Measurements from ENCODE around the gene SF3B1.
"Not testable (repeated sequence)": the region's sequence is repeated elsewhere in the genome, so short reads cannot be mapped to it uniquely, and the experiment has no call there.

SF3B1 gene

DNA sequence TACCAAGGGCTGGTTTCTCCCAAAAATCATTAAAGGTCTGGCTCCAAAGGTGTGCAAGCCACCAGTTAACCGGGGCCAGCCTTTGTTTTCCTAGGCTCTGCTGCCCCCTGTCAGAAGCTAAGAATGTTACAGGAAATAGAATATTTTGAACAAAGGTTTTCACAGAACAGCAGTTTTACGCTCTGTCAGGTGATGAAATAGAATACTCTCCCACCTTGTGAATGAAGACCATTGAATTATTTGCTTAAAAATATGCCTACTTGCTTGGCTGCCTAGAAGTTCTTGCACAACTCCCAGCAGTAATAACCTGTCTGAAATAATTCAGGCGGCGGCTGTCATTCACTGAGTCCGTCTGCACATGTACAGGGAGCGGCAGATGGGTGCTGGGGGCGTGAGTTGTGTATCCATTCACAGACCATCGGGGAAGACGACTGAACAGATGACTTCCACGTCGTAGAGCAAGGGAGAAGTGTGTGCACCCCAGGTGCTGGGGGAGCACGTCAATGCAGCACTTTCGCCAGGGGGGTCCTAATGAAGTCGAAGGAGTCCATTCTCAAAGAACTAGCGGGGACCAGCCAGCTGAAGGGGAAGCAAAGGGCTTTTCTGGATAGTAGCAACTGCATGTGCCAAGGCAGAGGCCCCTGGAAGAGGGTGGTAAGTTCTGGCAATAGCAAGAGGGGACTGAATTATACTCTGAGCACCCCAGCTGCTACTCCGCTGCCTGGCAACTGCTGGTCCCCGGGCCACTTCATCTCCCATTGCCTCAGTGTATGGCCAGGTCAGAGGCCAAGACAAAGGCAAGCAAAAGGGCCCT, 56.1 kb downstream of the SF3B1 start:
- H3K4me3 Mint-ChIP-seq, result no peak overlapping the region
- DNase-seq, result peak; percentile 68
- no peaks in the 10 kb centered on the region for H3K27me3 Mint-ChIP-seq
- H3K4me1 Mint-ChIP-seq (ENCODE audit: low read depth), result peaks cover 24% of the 10 kb centered on the region
- no peak overlapping the region for H3K27ac Mint-ChIP-seq
- no peaks in the 10 kb centered on the region for H3K36me3 Mint-ChIP-seq (ENCODE audit: low read depth)
- H3K9me3 Mint-ChIP-seq, result no peaks in the 10 kb centered on the region

DNA sequence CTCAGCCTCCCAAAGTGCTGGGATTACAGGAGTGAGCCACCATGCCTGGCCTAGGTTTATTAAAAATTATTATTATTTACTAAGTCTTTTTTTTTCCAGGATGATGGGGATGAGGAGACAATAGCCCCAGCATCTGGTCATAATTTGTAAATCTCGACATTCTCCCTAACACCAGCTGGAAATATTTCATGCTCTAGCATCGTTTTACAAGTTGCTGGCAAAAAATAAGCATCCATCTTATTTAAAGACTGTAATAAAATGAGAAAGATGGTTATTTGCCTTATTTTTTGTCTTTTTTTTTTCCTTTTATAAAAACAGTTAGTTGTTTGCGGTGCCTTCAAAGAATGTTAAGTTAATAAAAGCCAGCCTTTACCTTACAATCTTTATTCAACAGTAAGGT, 56.7 kb downstream of the SF3B1 start:
- DNase-seq, result no peak
- no peak overlapping the region for H3K27ac Mint-ChIP-seq
- no peaks in the 10 kb centered on the region for H3K27me3 Mint-ChIP-seq
- no peaks in the 10 kb centered on the region for H3K36me3 Mint-ChIP-seq (ENCODE audit: low read depth)
- H3K4me1 Mint-ChIP-seq (ENCODE audit: low read depth), result peaks cover 24% of the 10 kb centered on the region
- no peak overlapping the region for H3K4me3 Mint-ChIP-seq
- H3K9me3 Mint-ChIP-seq, result no peaks in the 10 kb centered on the region

DNA sequence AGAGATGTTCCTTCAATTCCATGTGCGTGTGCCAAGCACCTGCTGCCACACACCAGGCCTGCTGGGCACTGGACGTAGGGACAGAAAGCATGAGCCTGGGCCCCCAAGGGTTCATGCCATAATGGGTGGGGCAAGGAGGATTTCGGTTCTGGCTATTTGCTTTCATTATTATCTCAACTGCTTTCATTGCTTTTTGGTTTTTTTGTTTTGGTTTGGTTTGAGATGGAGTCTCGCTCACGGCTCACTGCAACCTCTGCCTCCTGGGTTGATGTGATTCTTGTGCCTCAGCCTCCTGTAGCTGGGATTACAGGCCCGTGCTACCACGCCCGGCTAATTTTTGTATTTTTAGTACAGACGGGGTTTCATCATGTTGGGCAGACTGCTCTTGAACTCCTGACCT, 57.2 kb downstream of the SF3B1 start:
- Mint-ChIP-seq H3K36me3 (ENCODE audit: low read depth) (no peaks in the 10 kb centered on the region), H3K4me1 (ENCODE audit: low read depth) (peaks cover 24% of the 10 kb centered on the region), H3K27ac (no peak overlapping the region), H3K4me3 (no peak overlapping the region), H3K9me3 (no peaks in the 10 kb centered on the region), H3K27me3 (no peaks in the 10 kb centered on the region)
- no peak for DNase-seq

DNA sequence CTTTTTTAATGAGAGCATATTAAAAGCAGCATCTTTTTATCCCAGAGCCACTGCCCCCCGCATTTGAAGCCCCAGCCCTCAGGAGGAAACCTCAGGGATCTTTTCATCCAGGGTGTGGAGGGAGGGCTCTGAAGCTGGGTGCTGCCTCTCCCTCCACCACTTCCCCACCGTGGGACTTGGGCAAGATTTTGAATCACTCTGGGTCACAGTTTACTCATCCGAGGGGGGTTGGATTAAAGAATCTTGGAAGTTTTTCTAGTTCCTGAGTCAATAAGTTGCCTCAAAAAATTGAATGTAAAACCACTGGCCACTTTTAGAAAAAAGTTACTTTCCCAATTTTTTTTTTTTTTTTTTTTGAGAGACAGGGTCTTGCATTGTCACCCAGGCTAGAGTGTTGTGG, 62.2 kb downstream of the SF3B1 start:
- Mint-ChIP-seq H3K27ac (no peak overlapping the region), H3K4me1 (ENCODE audit: low read depth) (peaks cover 24% of the 10 kb centered on the region)

DNA sequence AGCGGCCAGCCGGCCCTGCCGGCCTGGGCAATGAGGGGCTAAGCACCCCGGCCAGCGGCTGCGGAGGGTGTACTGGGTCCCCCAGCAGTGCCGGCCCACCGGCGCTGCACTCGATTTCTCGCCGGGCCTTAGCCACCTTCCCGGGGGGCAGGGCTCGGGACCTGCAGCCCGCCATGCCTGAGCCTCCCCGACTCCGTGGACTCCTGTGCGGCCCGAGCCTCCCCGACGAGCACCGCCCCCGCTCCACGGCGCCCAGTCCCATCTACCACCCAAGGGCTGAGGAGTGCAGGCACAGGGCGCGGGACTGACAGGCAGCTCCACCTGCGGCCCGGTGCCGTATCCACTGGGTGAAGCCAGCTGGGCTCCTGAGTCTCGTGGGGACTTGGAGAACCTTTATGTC, 64.2 kb downstream of the SF3B1 start:
- H3K4me3 Mint-ChIP-seq; H3K27ac Mint-ChIP-seq; H3K9me3 Mint-ChIP-seq; H3K27me3 Mint-ChIP-seq; H3K36me3 Mint-ChIP-seq (ENCODE audit: low read depth); DNase-seq: not testable (repeated sequence)
- H3K4me1 Mint-ChIP-seq (ENCODE audit: low read depth), result peaks cover 18% of the 10 kb centered on the region

More for the DNA sequence above, 62.2 kb downstream of the SF3B1 start:
- H3K27me3 Mint-ChIP-seq, result no peaks in the 10 kb centered on the region
- no peak for DNase-seq
- H3K36me3 Mint-ChIP-seq (ENCODE audit: low read depth), result no peaks in the 10 kb centered on the region
- H3K9me3 Mint-ChIP-seq, result no peaks in the 10 kb centered on the region
- no peak overlapping the region for H3K4me3 Mint-ChIP-seq

DNA sequence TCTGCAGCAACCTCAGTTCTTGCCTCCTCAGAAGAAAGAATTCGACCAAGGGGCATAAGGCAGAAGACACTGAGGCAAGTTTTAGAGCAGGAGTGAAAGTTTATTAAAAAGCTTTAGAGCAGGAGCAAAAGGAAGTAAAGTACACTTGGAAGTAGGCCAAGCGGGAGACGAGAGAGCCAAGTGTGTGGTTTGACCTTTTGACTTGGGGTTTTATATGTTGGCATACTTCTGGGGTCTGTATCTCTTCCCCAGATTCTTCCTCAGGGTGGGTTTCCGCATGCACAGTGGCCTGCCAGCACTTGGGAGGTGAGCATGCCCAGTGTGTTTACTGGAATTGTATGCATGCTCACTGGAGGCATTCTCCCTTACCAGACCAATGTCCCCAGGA, 64.9 kb downstream of the SF3B1 start:
- Mint-ChIP-seq H3K9me3 (no peaks in the 10 kb centered on the region), H3K27me3 (no peaks in the 10 kb centered on the region), H3K4me3 (no peak overlapping the region), H3K27ac (peak overlapping the region; percentile 26), H3K36me3 (ENCODE audit: low read depth) (no peaks in the 10 kb centered on the region), H3K4me1 (ENCODE audit: low read depth) (peaks cover 18% of the 10 kb centered on the region)
- no peak for DNase-seq

DNA sequence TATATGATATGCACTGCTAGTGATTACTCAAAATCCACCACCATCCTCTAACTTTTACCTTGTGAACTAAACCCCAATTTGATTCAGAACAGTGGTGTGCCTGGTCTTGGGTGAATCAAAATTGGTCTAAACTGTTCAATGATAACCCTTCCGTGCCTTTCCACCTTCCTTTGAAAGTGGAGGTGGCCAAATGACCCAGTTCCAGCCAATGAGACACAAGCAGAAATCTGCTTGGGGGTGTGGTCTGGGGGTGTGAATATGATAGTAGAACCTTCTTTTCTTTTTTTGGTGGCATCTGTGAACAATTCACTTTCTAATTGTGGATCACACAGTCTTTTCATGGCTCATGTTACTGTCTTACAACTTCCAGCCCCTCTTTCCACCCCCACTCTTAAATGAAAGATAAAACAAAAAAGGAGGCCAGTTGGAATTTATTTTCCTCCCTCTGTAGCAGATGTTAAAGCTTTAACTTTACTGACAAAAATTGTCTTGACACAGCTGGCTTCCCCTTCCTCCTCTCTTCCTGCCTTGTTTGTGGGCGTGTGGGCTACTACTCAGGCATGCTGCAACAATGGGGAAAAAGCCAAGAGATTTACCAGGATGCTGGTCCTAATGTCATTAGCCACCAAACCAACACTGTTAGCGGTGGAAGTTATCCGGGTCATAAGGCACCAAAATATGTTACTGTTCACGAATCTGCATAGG, 65.4 kb downstream of the SF3B1 start:
- no peak overlapping the region for H3K4me3 Mint-ChIP-seq
- no peak for DNase-seq
- H3K9me3 Mint-ChIP-seq, result no peaks in the 10 kb centered on the region
- peak overlapping the region; percentile 26 for H3K27ac Mint-ChIP-seq
- H3K27me3 Mint-ChIP-seq, result no peaks in the 10 kb centered on the region
- H3K36me3 Mint-ChIP-seq (ENCODE audit: low read depth), result no peaks in the 10 kb centered on the region
- H3K4me1 Mint-ChIP-seq (ENCODE audit: low read depth), result peaks cover 16% of the 10 kb centered on the region

DNA sequence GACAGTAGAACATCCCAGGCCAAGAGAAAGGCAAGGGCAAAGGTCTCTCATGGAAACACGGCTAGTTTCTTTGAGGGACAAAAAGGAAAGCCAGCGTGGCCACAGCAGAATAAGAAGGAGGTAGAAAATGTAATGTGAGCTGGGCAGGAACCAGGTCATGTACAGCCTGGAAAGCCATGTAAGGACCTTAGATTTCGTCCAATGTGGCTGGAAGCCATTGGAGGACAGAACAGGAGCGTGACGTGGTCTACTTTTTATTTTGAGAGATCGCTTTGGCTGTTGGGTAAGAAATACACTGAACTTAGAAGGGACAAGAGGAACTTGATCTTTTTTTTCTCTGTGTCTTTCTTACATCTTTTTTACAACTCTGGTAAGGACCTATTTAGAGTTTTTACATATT, 66.4 kb downstream of the SF3B1 start:
- Mint-ChIP-seq H3K27ac (no peak overlapping the region), H3K36me3 (ENCODE audit: low read depth) (no peaks in the 10 kb centered on the region), H3K4me3 (no peak overlapping the region), H3K9me3 (no peaks in the 10 kb centered on the region), H3K27me3 (no peaks in the 10 kb centered on the region), H3K4me1 (ENCODE audit: low read depth) (peaks cover 16% of the 10 kb centered on the region)
- DNase-seq, result no peak

DNA sequence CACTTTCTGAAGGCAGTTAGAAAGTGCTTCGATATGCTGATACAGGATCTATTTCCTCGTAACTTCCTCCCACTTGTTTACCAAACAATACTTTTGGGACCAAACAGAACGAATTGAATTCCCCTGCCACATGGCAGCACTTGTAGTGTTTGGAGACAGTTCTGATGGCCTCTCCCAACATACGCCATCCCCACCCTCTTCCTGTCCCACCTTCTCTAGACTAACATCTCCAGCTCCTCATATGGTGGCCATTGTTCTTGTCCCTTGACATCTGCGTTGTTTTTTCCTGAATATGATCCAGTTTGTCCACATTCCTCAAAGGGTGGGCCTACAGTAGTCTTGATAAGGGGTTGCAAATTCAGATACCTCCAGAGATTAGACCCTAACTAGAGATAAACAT, 70.8 kb downstream of the SF3B1 start:
- Mint-ChIP-seq H3K4me3 (no peak overlapping the region), H3K4me1 (ENCODE audit: low read depth) (peaks cover 26% of the 10 kb centered on the region), H3K27me3 (no peaks in the 10 kb centered on the region), H3K27ac (no peak overlapping the region), H3K9me3 (peaks cover 5% of the 10 kb centered on the region), H3K36me3 (ENCODE audit: low read depth) (no peaks in the 10 kb centered on the region)
- DNase-seq, result no peak

DNA sequence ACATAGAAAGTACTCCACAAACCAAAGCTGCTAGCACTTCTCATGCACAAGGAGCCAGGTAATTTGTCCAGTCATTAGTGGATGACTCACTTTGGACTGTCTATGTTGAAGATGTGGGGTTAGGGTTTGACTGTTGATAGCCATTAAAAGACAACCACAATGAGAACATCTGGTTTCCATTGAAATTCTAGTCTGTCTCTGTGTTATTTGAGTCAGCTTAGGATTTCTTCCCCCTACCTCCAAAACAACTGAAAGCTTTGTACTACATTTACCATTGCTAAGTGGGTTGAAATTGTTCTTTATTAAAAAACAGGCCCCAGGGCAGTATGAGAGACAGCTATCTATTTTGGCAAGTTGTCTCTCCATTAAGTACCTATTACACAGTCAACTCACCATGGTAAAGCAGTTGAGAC, 74.1 kb downstream of the SF3B1 start:
- Mint-ChIP-seq H3K27ac (peak overlapping the region; percentile 73), H3K36me3 (ENCODE audit: low read depth) (no peaks in the 10 kb centered on the region), H3K4me1 (ENCODE audit: low read depth) (peaks cover 48% of the 10 kb centered on the region), H3K4me3 (no peak overlapping the region), H3K9me3 (peaks cover 5% of the 10 kb centered on the region), H3K27me3 (no peaks in the 10 kb centered on the region)
- no peak for DNase-seq

DNA sequence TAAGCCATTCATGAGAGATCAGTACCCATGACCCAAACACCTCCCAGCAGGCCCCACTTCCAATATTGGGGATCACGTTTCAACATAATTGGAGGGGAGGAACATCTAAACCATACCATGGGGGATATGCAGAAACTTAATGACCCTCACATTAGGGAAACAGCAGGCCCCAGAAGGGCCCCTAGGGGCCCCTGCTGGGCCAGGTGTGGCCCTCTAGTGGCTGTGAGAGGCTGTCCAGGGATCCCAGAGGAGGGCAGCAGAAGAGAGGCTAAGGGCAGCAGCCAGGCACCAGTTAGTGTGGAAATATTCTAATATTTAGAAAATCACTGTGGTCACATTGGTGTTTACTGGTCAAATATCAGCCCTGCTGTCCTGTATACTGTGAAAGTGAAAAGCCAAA, 75.0 kb downstream of the SF3B1 start:
- H3K4me3 Mint-ChIP-seq, result no peak overlapping the region
- H3K36me3 Mint-ChIP-seq (ENCODE audit: low read depth), result no peaks in the 10 kb centered on the region
- H3K27ac Mint-ChIP-seq, result peak overlapping the region; percentile 84
- H3K9me3 Mint-ChIP-seq, result peaks cover 5% of the 10 kb centered on the region
- peaks cover 49% of the 10 kb centered on the region for H3K4me1 Mint-ChIP-seq (ENCODE audit: low read depth)
- no peak for DNase-seq
- H3K27me3 Mint-ChIP-seq, result no peaks in the 10 kb centered on the region

DNA sequence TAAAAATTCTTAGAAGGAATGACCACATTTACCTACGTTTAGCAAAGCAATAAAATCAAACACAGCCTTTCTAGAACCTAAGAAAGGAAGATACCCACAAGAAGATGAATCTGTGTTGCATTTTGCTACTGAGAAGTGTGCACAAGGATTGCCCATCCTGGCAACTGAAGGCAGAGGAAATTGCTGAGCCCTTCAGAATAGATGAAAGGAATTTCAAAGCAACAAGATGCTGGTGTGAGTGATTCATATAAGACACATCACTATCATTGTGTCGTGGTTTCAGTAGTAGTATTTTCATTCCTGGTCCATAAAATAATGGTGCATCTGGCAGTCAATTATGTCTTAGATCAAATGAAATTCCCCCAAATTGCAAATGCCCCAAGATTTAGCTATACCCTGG, 75.9 kb downstream of the SF3B1 start:
- H3K27ac Mint-ChIP-seq, result peak overlapping the region; percentile 84

DNA sequence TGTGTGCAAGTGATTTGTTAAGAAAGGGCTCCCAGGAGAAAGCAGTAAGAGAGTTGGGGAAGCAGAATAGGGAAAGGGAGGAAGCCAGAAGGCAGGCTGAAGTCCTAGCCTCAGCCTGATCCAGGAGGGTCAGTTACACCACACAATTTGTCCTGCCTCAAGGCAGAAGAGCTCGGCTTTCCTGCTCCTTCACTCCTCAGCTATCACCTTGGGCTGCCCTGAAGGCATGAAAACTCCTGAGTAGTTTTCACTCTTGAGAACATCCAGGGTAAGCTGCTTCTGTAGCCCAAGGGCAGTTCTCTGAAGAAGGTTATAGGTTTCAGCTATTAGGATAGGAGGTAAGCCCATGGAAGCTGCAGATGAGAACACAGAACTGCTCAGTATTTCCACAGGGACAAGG, 76.8 kb downstream of the SF3B1 start:
- no peak overlapping the region for H3K27ac Mint-ChIP-seq
- no peaks in the 10 kb centered on the region for H3K36me3 Mint-ChIP-seq (ENCODE audit: low read depth)
- peaks cover 54% of the 10 kb centered on the region for H3K4me1 Mint-ChIP-seq (ENCODE audit: low read depth)
- peaks cover 5% of the 10 kb centered on the region for H3K9me3 Mint-ChIP-seq
- H3K27me3 Mint-ChIP-seq, result no peaks in the 10 kb centered on the region
- no peak for DNase-seq
- H3K4me3 Mint-ChIP-seq, result no peak overlapping the region

More for the DNA sequence above, 75.9 kb downstream of the SF3B1 start:
- Mint-ChIP-seq H3K4me3 (no peak overlapping the region), H3K4me1 (ENCODE audit: low read depth) (peaks cover 49% of the 10 kb centered on the region), H3K36me3 (ENCODE audit: low read depth) (no peaks in the 10 kb centered on the region), H3K27me3 (no peaks in the 10 kb centered on the region), H3K9me3 (peaks cover 5% of the 10 kb centered on the region)
- no peak for DNase-seq

DNA sequence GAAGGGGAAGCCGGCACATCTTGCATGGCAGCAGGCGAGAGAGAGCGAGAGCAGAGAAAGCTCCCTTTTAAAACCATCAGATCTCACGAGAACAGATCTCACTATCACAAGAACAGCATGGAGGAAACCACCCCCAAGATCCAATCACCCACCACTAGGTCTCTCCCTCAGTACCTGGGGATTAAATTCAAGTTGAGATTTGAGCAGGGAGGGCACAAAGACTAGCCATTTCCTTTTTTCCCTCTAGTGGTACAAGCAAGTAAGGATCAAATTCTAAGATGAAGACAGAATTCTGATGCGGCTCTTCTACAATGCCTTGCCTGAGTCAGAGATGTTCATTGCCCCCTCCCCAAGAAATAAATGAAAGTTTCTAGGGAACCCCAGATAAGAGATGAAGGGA, 78.7 kb downstream of the SF3B1 start:
- Mint-ChIP-seq H3K36me3 (ENCODE audit: low read depth) (no peaks in the 10 kb centered on the region), H3K9me3 (peaks cover 5% of the 10 kb centered on the region), H3K27me3 (no peaks in the 10 kb centered on the region), H3K4me3 (peak overlapping the region; percentile 42), H3K4me1 (ENCODE audit: low read depth) (peaks cover 52% of the 10 kb centered on the region), H3K27ac (peak overlapping the region; percentile 80)
- no peak for DNase-seq

DNA sequence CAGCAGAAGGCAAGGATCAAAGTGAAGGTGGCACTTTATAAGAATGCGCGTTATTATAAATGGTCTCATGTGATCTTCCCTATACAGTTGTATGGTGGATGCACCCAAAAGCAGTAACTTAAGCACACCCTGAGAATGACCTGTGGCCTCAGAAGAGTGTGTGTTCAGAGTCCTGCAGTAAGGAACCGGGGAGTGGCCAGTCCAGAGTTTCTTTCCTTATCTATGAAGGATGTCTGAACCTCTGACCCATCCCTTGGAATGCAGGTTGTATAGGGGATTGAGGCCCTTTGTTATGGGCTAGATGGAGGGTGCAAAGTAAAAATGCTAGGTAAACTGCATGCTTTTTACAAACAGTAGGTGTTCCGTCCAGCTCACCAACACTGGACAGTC, 80.7 kb downstream of the SF3B1 start:
- H3K27me3 Mint-ChIP-seq, result no peaks in the 10 kb centered on the region
- no peak overlapping the region for H3K4me3 Mint-ChIP-seq
- no peaks in the 10 kb centered on the region for H3K36me3 Mint-ChIP-seq (ENCODE audit: low read depth)
- peaks cover 2% of the 10 kb centered on the region for H3K9me3 Mint-ChIP-seq
- H3K27ac Mint-ChIP-seq, result no peak overlapping the region
- no peak for DNase-seq
- H3K4me1 Mint-ChIP-seq (ENCODE audit: low read depth), result peaks cover 41% of the 10 kb centered on the region

All from activated T-cell treated with anti-CD3 and anti-CD28 coated beads, Interleukin-2, amount 50 U/mL, for 24 hours (primary cell).